GM19395 (cell line): Measurements from ENCODE around the gene GMEB2.

Experiments used
- ATAC-seq: cut with Tn5 transposase; IDR thresholded peaks from one replicate; pipeline ENCODE4 v1.9.1; 2021; ENCODE audit warnings: mild to moderate bottlenecking, moderate library complexity; ENCODE audit not compliant: unreplicated experiment

The GMEB2 gene

GRCh38 chr20:63548542-63548941 is 78.4 kb downstream of the GMEB2 start:
- ATAC-seq: no peak

GRCh38 chr20:63547725-63548480 is 79.0 kb downstream of the GMEB2 start, which contains the start of gene SRMS:
SRMS (minus strand) TSS chr20:63547749; CDS start chr20:63547463, 286 bp downstream.
- ATAC-seq: no peak

- no peak for ATAC-seq
Measured at GRCh38 chr20:63546956-63547724, 79.8 kb downstream of the GMEB2 start.

GRCh38 chr20:63546256-63546955 is 80.5 kb downstream of the GMEB2 start:
- no peak for ATAC-seq

GRCh38 chr20:63545814-63546213 is 81.1 kb downstream of the GMEB2 start:
- no peak for ATAC-seq

GRCh38 chr20:63544958-63545516 is 81.9 kb downstream of the GMEB2 start:
- no peak for ATAC-seq

- ATAC-seq: no peak
Measured at GRCh38 chr20:63544241-63544957, 82.5 kb downstream of the GMEB2 start.

- ATAC-seq: no peak
Measured at GRCh38 chr20:63543733-63544132, 83.2 kb downstream of the GMEB2 start.

GRCh38 chr20:63543131-63543530 is 83.8 kb downstream of the GMEB2 start:
- ATAC-seq: no peak

GRCh38 chr20:63542696-63543095 is 84.2 kb downstream of the GMEB2 start:
- ATAC-seq: no peak

GRCh38 chr20:63542031-63542559 is 84.8 kb downstream of the GMEB2 start:
- ATAC-seq: no peak

- no peak for ATAC-seq
Measured at GRCh38 chr20:63541371-63541770, 85.5 kb downstream of the GMEB2 start.

- ATAC-seq: no peak
Measured at GRCh38 chr20:63540417-63541186, 86.3 kb downstream of the GMEB2 start.

- no peak for ATAC-seq
Measured at GRCh38 chr20:63539441-63540370, 87.2 kb downstream of the GMEB2 start.

- no peak for ATAC-seq
Measured at GRCh38 chr20:63539092-63539430, 87.8 kb downstream of the GMEB2 start.

- ATAC-seq: no peak
Measured at GRCh38 chr20:63538204-63539091, 88.5 kb downstream of the GMEB2 start.
